Activated naive CD8-positive, alpha-beta T cell treated with anti-CD3 and anti-CD28 coated beads, Interleukin-2, amount 10 ng/mL, durations not matched to agents 7 days and 5 days (primary cell): ENCODE results near the gene GGCT. TPM values are rescaled to one million over a fixed set of nuclear protein-coding genes. Genes with fewer than 3 reads are reported as not detected.

Source experiments
- ATAC-seq: fragments of 150-1000 bp; cut with Tn5 transposase; one replicate; pipeline ENCODE4 v1.10.0; 2021; ENCODE audit warnings: low read depth, moderate library complexity
- POLR2A ChIA-PET: fragments of 350-600 bp; sonication (Branson Sonifier 250); formaldehyde crosslinking; loops from one replicate; lab custom pipeline; 2021; ENCODE audit warnings: antibody characterized with exemption; lab: Charles Lee
- DNase-seq: peaks from one replicate; pipeline ENCODE4 v3.0.0; 2021
- H3K27ac Mint-ChIP-seq: one replicate; pipeline ENCODE4 v1.8.0; 2022; ENCODE audit warnings: mild to moderate bottlenecking, mixed read lengths
- H3K27me3 Mint-ChIP-seq: one replicate; pipeline ENCODE4 v1.8.0; 2022; ENCODE audit warnings: mild to moderate bottlenecking, moderate library complexity, mixed read lengths
- H3K36me3 Mint-ChIP-seq: one replicate; pipeline ENCODE4 v1.8.0; 2021; ENCODE audit warnings: mild to moderate bottlenecking, mixed read lengths
- H3K4me1 Mint-ChIP-seq: one replicate; pipeline ENCODE4 v1.8.0; 2021; ENCODE audit warnings: mixed read lengths
- H3K4me3 Mint-ChIP-seq: one replicate; pipeline ENCODE4 v1.8.0; 2022; ENCODE audit warnings: mild to moderate bottlenecking, moderate library complexity, mixed read lengths
- H3K9me3 Mint-ChIP-seq: one replicate; pipeline ENCODE4 v1.8.0; 2021; ENCODE audit warnings: mixed read lengths
- total RNA-seq, 2 experiments: library from RNA; stranded (reverse); gene quantifications; one replicate each; pipeline ENCODE4 v1.2.3, GENCODE V29; 2021

GGCT gene
- total RNA-seq, 2 experiments from 2014 or later: 40.2 to 42.7 TPM

DNA sequence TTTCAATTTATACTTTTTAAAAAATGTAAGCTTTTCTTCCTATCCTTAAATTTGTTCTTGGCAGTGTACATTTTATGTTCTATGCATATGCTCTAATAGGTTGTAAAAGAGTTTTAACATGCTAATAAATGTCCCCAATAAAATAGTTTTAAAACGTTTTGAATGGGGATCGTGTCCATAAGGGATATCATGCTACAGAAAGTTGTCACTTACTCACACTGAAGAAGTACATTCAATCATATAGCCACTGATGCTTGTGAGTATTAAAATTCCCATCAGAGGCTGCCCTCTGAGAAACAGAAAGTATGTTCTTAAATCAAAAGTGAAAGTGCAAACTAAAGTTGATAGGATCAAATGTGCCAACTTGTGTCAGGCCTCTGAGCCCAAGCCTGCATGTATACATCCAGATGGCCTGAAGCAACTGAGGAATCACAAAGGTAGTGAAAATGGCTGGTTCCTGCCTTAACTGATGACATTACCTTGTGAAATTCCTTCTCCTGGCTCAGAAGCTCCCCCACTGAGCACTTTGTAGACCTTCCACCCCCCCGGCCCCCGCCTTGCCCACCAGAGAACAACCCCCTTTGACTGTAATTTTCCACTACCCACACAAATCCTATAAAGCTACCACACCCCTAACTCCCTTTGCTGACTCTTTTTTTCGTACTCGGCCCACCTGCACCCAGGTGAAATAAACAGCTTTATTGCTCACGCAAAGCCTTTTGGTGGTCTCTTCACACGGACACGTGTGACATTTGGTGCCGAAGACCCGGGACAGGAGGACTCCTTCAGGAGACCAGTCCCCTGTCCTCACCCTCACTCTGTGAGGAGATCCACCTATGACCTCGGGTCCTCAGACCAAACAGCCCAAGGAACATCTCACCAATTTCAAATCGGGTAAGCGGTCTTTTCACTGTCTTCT lies 25.2 kb downstream of the GGCT start:
- peak; percentile 34 for ATAC-seq
- no peaks in the 10 kb centered on the region for H3K27me3 Mint-ChIP-seq
- H3K4me1 Mint-ChIP-seq: peaks cover 33% of the 10 kb centered on the region
- no peaks in the 10 kb centered on the region for H3K9me3 Mint-ChIP-seq
- H3K36me3 Mint-ChIP-seq: peaks cover 19% of the 10 kb centered on the region
- peak overlapping the region; percentile 86 for H3K4me3 Mint-ChIP-seq
- POLR2A ChIA-PET: interaction anchor here (0.7 to 2.0 kb wide), 6 partner anchors 8 to 919 kb away, joined by 3 to 10 read pairs (median 6); partner anchors contain the start of genes GGCT and PLEKHA8
- H3K27ac Mint-ChIP-seq: no peak overlapping the region
- no peak for DNase-seq

DNA sequence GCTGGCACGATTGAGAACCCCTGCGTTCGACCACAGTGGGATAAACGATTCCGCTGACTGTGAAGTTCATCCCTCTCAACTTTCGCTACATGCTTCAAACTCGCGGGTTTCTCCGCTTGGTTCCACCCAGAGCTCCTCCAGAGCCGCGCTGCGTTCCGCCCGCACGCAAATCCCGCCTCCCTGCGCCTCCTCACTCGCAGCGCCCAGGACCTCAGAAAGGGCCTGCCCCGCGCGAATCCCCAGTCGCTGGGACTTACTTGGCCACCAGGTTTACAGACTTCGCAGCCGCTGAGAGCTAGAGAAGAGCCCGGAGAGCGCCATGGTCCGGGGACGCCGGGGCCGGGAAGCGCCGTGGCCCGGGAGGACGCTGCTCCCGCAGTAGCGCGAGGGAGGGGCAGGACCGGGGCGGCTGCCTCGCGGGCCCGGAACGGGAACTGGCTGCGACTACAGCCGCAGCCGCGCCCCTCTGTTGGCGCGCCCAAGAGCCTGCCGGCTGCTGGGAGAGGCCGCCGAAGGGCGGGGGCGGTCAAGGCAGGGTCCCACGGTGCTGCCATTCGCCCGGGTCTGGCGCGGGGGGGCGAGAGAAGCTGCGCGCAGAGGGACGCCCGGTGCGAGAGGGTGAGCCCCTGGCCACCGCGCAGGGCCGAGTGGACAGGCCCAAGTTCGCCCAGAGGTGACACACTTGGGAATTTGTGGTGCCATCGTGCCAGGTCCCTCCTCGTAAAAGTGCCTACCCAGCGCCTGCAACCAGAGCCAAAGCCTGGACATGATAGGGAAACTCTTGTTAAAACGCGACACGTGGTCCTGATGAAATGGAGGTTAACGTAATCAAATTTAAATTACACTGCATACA lies 26.1 kb downstream of the GGCT start, which contains the start of gene NOD1:
NOD1 (minus strand) TSS at position 436 of the 853 bp plus-strand sequence. CDS start 21,863 bp downstream, outside the sequence.
- POLR2A ChIA-PET: interaction anchor here (0.8 to 2.0 kb wide), 10 partner anchors 9 to 451 kb away, joined by 3 to 10 read pairs (median 6); partner anchors contain the start of genes GGCT, PLEKHA8 and ZNRF2
- no peaks in the 10 kb centered on the region for H3K27me3 Mint-ChIP-seq
- peaks cover 25% of the 10 kb centered on the region for H3K36me3 Mint-ChIP-seq
- no peaks in the 10 kb centered on the region for H3K9me3 Mint-ChIP-seq
- H3K4me1 Mint-ChIP-seq: peaks cover 39% of the 10 kb centered on the region
- peak; percentile 91 for ATAC-seq
- H3K4me3 Mint-ChIP-seq: peak within 1 kb of the TSS; percentile 94
- H3K27ac Mint-ChIP-seq: no peak within 1 kb of the TSS
- peak; percentile 82 for DNase-seq

DNA sequence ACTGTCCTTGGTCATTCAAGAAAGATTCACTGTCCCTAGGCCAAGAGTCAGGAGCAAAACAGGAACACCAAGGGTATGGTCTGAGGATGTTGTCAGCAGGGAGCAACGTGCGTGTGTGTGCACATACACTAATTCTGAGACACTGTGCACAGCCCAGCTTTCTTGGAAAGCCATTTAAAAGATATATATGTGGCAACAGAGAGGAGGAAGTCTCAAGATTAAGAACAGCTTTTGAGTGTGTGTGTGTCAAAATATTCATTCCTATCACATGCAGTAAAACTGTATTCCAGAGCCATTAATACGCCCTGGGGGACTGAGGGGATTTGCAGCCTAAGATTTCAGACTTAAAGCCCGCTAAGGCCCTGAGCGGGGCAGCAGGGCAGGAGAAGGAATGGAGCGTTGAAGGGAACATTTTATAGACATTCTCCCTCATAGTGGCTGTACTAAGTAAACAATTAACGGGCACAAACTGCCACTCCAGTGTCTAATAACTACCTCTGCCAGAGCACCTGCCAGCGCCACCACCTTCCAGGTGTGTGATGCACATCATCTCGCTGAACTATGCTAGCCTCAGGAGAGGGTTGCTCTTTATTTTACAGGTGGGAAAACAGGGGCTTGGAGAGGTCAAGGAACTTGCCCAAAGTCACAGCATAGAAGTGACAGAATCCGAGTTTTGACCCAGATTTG lies 28.0 kb downstream of the GGCT start:
- Mint-ChIP-seq H3K4me3 (peak overlapping the region; percentile 60), H3K27me3 (no peaks in the 10 kb centered on the region), H3K4me1 (peaks cover 59% of the 10 kb centered on the region), H3K9me3 (no peaks in the 10 kb centered on the region), H3K27ac (peak overlapping the region; percentile 62), H3K36me3 (peaks cover 31% of the 10 kb centered on the region)
- no peak for ATAC-seq
- DNase-seq: no peak
- POLR2A ChIA-PET: no interaction called here

DNA sequence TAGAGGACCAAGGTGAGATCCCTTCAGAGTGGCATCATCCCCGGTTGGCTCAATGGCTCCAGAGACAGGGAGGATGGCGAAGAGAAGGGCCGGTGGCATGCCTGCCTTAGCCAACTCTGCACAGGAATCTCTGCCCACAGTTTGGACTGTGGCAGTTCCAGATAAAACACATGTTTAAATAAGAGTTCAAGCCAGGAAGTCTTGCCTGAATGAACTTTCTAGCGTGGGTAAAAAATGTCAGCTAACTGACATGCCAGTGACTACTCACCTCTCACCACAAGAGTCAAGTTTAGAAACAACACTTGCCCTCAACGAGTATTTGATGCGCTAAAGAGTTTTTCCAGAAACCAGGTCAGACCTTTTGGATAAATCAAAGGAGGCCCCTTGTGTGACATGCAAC lies 29.0 kb downstream of the GGCT start:
- Mint-ChIP-seq H3K4me1 (peaks cover 69% of the 10 kb centered on the region), H3K4me3 (peak overlapping the region; percentile 60), H3K27me3 (no peaks in the 10 kb centered on the region), H3K27ac (no peak overlapping the region), H3K36me3 (peaks cover 31% of the 10 kb centered on the region), H3K9me3 (no peaks in the 10 kb centered on the region)
- DNase-seq (no peak), ATAC-seq (no peak)
- POLR2A ChIA-PET: no interaction called here

DNA sequence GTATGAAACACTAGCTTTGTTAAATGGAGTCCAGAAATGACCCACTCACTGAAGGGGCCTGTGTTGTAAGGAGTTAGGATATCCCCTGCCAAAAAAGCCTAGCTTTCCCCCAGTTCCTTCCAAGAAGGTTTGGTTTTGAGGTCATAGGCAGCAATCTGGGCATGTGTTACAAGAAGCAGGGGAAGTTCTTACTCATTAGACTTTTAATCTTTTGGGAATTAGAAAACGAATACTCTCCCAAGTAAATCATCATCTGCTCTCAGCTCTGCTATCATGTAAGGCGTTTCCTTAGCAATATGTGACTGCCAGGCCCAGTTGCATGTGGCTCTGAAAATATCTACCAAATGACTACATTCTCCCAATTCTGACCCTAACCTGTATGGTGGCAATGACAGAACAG lies 29.7 kb downstream of the GGCT start:
- DNase-seq (no peak), ATAC-seq (no peak)
- peaks cover 75% of the 10 kb centered on the region for H3K4me1 Mint-ChIP-seq

DNA sequence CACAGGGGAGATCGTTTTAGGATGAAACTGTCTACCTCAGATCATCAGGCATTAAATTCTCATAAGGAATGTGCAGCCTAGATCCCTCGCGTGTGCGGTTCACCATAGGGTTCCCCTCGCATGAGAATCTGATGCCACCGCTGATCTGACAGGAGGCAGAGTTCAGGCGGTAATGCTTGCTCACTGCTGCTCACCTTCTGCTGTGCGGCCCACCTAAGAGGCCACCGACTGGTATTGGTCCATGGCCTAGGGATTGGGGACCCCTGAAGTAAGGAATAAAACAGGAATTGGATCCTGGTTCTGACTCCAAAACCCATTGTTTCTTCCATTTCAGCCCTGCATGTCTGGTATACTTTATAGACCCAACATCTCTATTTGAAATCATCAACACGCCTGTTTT lies 30.1 kb downstream of the GGCT start:
- ATAC-seq (no peak), DNase-seq (no peak)
- Mint-ChIP-seq H3K27ac (no peak overlapping the region), H3K36me3 (peaks cover 40% of the 10 kb centered on the region), H3K4me1 (peaks cover 71% of the 10 kb centered on the region), H3K27me3 (no peaks in the 10 kb centered on the region), H3K9me3 (no peaks in the 10 kb centered on the region), H3K4me3 (no peak overlapping the region)
- POLR2A ChIA-PET: interaction anchor here (1.0 kb wide), 1 partner anchor 120 kb away, joined by 3 read pairs; the partner anchor contains the start of gene GARS1

More for the DNA sequence above, 29.7 kb downstream of the GGCT start:
- H3K36me3 Mint-ChIP-seq: peaks cover 38% of the 10 kb centered on the region
- H3K4me3 Mint-ChIP-seq: no peak overlapping the region
- POLR2A ChIA-PET: interaction anchor here (1.0 kb wide), 1 partner anchor 119 kb away, joined by 3 read pairs; the partner anchor contains the start of gene GARS1
- no peaks in the 10 kb centered on the region for H3K27me3 Mint-ChIP-seq
- H3K27ac Mint-ChIP-seq: no peak overlapping the region
- H3K9me3 Mint-ChIP-seq: no peaks in the 10 kb centered on the region

DNA sequence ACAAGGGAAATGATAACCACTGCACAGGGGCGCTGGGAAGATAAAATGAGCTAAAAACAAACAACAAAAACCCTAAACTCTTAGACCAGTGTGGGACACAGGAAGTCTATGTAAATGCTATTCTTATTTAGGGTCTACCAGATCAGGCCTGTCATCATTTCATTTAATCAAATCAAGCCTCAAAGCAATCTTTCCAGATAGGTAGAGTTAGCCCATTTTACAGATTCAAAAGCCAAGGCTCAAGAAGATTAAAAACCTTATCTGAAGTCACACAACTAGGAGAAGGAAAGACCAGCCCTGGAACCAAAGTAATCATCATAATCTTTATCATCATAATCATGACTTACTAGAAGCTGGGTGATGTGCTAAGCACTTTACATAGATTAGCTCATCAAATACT lies 30.7 kb downstream of the GGCT start:
- Mint-ChIP-seq H3K9me3 (no peaks in the 10 kb centered on the region), H3K4me3 (no peak overlapping the region), H3K27ac (no peak overlapping the region), H3K36me3 (peaks cover 46% of the 10 kb centered on the region), H3K27me3 (no peaks in the 10 kb centered on the region), H3K4me1 (peaks cover 70% of the 10 kb centered on the region)
- DNase-seq (no peak), ATAC-seq (no peak)
- POLR2A ChIA-PET: no interaction called here

DNA sequence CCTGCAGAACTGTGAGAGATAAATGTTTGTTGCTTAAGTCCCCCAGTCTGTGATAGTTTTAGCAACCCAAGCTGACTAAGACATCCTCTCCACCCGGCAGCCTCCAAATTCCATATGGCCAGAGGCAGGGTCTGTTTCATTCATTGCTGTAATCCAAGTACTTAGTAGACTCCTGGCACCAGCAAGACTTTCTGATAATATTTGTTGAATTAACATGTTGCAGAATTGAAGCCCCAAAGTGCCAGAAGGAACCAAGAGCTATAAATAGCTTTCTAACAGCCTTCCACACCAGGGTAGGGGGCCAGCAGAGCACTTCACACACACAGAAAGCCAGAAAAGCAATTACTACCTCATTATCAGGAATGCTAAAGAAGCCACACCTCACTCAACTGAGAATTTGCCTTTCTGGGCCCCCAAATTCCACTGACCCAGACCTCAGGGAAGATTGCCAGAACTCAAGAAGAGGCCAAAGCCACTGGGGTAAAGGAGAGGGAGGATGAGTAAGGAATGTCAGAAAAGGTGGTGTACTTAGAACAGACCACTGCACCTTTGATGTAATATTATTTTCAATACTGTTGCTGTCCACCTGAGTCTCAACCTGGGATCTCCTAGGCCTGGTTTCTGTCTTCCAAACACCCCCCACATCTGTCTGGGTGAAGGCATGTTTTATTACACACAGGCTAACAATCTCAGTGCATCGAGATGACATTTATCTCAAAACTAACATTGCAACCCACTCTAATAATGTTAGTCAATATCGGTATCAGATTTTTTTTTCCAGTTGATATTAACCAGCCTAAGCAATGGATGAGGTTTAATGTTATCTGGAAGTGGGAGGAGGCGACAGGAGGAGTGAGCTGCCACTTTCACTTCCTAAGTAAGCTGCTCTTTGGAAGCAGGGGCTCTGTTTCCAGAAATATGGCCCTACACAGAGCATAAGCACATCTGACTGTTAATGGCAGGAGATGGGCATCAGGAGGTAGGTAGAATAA lies 31.5 kb downstream of the GGCT start:
- peaks cover 77% of the 10 kb centered on the region for H3K4me1 Mint-ChIP-seq
- H3K27me3 Mint-ChIP-seq: no peaks in the 10 kb centered on the region
- H3K9me3 Mint-ChIP-seq: no peaks in the 10 kb centered on the region
- ATAC-seq (no peak), DNase-seq (no peak)
- peak overlapping the region; percentile 15 for H3K4me3 Mint-ChIP-seq
- H3K36me3 Mint-ChIP-seq: peaks cover 48% of the 10 kb centered on the region
- POLR2A ChIA-PET: no interaction called here
- no peak overlapping the region for H3K27ac Mint-ChIP-seq

DNA sequence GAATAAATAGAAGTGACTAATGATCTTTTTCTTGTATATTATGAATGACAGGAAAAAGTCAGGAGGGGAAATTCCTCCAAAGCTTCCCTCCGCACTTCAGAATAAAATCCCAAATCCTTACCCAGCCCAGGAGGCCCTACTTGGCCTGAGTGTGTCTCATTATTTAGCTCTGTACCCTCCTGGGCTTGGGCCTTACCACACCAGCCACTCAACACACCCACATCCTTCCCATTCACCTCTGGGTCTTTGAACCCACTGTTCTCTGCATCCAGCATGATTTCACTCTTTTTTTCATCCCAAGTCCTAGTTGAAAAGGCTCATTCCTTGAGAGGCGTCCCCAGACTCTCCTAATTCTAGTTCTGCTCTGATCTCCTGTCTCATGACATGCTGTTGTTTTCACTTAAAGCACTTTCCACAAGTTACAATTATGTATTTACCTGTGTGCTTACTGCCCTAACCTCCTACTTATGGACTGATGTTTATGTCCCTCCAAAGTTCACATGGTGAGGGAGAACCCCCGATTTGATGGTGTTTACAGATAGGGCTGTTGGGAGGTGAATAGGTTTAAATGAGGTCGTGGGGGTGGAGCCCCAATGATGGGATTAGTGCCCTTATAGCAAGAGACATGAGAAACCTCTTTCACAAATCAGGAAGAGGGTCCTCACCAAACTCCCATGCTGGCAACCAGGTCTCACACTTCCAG lies 32.4 kb downstream of the GGCT start:
- Mint-ChIP-seq H3K9me3 (no peaks in the 10 kb centered on the region), H3K27ac (peak overlapping the region; percentile 0), H3K4me1 (peaks cover 78% of the 10 kb centered on the region), H3K4me3 (peak overlapping the region; percentile 15), H3K27me3 (no peaks in the 10 kb centered on the region), H3K36me3 (peaks cover 48% of the 10 kb centered on the region)
- DNase-seq (no peak), ATAC-seq (peak; percentile 70)
- POLR2A ChIA-PET: interaction anchor here (1.1 kb wide), 1 partner anchor 25 kb away, joined by 3 read pairs; no protein-coding TSS in a partner anchor

DNA sequence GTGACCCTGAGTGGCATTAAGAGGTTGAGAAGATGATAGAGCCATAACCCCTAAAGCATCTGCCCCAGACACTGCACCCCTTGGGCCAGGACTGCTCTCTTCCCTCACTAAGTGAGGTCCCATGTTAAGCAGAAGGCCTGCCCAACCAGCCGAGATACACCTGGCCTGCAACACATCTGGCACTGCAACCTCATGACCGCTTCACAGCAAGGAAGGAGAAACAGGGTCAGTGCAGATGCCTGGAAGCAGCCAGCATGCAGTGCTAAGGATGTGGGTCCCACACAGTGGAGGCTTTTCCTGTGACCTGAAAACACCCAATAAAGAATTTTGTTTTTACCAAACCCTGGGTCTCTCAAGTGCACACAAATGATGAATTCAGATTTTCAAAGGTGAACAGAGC lies 33.4 kb downstream of the GGCT start:
- Mint-ChIP-seq H3K36me3 (peaks cover 44% of the 10 kb centered on the region), H3K9me3 (no peaks in the 10 kb centered on the region), H3K4me3 (peak overlapping the region; percentile 52), H3K27ac (peak overlapping the region; percentile 46), H3K4me1 (peaks cover 71% of the 10 kb centered on the region), H3K27me3 (no peaks in the 10 kb centered on the region)
- POLR2A ChIA-PET: interaction anchor here (1.1 kb wide), 1 partner anchor 26 kb away, joined by 3 read pairs; no protein-coding TSS in a partner anchor
- ATAC-seq (no peak), DNase-seq (no peak)

DNA sequence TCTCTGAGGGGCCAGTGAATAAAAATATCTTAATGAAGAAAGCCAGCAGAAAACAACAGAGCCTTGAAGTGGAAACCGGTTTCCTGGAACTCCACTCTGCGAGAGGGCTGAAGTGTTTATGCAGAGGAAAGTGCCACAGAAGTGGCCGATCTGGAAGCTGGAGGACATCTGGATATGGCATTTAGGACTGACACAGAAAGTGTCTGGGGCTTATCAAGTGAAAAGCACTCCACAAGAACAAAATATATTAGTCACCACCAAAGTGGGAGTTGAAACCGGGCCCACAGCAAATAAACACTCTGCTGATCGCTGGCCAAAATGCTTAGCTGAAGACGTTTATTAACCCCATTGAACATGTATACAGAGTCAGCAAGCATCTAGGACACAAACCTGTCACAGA lies 33.9 kb downstream of the GGCT start:
- H3K36me3 Mint-ChIP-seq: peaks cover 40% of the 10 kb centered on the region
- DNase-seq (no peak), ATAC-seq (no peak)
- no peaks in the 10 kb centered on the region for H3K27me3 Mint-ChIP-seq
- no peaks in the 10 kb centered on the region for H3K9me3 Mint-ChIP-seq
- POLR2A ChIA-PET: no interaction called here
- H3K4me1 Mint-ChIP-seq: peaks cover 71% of the 10 kb centered on the region
- peak overlapping the region; percentile 52 for H3K4me3 Mint-ChIP-seq
- peak overlapping the region; percentile 46 for H3K27ac Mint-ChIP-seq
